ENCODE results near the gene KLHL22. TPM values are rescaled to one million over a fixed set of nuclear protein-coding genes. Genes with fewer than 3 reads are reported as not detected.

KLHL22 gene, protein sequence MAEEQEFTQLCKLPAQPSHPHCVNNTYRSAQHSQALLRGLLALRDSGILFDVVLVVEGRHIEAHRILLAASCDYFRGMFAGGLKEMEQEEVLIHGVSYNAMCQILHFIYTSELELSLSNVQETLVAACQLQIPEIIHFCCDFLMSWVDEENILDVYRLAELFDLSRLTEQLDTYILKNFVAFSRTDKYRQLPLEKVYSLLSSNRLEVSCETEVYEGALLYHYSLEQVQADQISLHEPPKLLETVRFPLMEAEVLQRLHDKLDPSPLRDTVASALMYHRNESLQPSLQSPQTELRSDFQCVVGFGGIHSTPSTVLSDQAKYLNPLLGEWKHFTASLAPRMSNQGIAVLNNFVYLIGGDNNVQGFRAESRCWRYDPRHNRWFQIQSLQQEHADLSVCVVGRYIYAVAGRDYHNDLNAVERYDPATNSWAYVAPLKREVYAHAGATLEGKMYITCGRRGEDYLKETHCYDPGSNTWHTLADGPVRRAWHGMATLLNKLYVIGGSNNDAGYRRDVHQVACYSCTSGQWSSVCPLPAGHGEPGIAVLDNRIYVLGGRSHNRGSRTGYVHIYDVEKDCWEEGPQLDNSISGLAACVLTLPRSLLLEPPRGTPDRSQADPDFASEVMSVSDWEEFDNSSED
- 23.1 and 29.9 TPM in 2 replicates for total RNA-seq

DNA sequence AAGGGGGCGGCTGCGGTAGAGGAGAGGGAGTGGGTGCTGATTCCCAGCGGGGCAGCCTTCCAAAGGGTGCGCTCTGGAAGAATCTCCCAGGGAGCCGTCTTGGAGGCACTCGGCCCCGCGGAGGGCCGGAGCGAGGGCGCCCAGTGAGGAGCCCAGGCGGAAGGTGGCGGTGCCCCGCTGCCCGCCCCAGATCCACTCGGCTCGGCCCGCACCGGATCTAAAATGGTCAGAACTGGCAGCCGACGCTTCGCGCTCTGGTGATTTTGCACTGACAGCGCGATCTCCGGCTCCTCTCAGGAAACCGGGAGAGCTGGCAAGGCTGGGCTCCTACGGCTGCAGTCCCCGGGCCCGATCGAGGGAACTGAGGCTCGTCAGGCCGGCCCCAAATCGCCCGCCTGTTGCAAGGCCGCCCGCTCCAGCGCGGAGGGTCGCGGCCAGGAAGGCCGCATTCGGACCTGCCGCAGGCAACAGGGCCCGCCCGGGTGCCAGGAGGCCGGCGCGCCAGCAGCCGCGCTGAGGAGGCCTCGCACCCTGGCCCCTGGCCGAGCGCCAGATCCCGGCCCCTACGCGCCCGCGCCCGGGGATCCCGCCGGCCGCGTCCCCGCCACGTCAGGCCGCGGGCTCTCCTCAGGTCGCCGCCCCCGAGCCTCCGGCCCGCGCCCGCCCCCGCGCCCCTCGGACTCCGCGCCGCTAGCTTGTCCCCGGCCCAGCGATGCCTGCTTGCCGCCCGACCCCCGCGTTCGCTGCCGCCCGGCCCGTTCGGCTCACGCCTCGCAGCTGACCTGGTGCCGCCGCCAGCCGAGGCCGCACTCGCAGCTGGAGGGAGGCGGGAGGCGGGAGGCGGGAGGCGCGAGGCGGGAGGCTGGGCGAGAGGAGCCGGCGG, at the start of gene KLHL22:
TSS of gene KLHL22 (minus strand) at position 818 of the 883 bp plus-strand sequence. CDS start 6,584 bp downstream, outside the sequence.

DNA sequence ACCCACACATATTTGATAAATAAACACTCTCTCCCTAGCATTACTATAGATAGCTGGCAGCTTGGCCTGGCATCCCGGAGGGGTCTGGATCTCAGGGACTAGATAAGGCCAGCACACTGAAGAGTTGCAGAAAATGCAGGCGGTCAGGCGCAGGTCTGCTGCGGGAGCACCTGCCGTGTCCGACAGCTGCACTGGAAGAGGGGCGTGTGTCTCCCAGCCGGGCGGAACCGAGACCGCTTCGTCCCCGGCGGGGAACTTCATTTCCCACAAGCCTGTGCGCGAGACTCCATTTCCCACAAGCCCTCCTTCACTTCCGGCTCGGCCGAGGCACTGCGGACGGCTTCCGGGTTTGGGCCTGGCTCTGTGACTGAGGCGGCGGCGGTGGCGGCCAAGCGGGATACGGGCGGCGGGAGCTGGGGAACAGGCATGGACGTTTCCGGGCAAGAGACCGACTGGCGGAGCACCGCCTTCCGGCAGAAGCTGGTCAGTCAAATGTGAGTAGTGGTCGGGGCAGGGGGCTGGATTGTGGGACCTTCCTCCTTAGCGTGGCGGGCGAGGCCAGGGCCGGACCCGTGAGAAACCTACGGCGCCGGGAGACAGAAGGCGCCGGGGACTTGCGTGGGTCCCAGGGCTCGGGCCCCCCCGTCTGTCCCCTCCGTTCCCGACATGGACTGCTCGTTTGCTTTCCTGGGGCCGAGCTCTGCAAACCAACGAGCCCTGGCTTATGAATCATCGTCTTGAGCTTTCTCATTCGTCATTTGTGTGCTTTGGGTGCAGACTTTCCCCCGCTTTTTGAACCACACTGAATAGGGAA, 11.9 kb upstream of the KLHL22 start, which contains the start of gene MED15:
TSS of gene MED15 (plus strand) at position 358 of the 814 bp plus-strand sequence. CDS start at position 427, 69 bp downstream.

DNA sequence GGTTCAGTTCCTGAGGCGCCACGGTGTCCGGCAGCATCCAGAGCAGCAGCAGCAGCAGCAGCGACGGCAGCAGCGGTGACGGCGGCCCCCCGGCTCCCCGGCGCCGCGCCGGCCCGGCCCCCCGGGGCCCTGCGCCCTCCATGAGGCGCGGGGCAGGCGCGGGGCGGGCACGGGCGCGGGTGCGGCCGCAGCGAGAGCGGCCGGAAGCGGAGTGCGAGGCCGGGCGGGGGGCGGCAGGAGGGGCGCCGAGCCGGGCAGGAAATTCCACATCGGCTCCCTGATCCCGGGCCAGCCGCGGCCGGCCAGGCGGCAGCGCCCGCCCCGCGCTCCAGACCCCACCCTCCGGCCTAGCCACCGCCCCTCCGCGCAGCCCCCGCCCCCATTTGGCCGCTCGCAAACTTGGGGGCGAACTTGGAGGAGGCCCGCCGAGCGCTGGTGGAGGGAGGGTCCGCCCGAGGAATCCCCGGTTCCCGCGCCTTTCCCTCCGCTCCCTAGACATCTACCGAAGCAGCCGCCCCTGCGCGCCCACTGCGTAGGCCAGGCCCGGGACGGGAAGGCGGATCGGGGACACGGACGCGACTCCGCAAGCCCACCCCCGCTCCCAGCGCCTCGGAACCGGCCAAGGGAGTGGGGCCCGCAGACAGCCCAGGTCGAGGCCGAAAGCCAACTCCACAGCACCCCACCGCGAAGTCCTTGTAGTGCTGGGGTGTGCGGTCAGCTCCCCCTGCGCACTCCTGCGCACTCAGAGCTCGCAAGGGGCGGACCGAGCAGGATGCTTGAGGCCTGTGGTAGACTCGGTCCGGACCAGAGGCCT, 57.8 kb downstream of the KLHL22 start, which contains the start of gene SCARF2:
TSS of gene SCARF2 (minus strand) at position 213 of the 814 bp plus-strand sequence. CDS start at position 142, 71 bp downstream.

DNA sequence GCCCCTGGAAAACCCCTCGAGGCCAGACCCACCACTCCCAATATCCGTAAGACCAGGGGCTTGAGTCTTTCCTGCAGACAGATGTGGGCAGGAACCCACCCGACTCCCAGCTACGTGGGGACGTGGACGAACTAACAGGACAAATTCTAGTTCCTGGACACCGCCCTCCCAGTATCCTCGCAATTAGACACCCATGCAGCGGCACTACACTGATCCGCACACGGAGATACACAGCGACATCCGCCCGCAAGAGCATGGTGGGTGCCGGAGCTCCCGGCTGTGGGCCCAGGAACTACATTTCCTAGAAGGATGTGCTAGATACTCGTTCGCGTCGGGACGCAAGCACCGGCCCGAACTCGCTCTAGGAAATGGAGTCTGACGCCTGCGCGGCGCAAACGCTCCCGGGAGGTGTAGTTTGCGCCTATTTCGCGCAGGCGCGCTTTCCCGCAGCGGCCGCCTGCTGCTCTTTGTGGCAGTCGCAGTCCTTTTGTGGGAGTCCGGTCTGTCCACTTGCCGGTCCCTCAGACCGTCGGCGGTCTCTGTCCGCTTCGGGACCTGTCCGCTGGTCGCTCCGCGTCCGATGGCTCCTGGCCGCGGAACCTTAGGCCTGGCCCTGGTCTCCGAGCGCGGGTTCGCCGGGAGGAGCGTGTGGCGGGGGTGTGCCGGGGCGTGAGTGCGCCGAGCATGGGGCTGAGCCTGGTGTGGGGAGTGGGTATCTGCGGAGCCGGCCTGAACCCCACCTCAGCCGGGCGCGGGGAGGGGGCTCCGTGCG, 101.7 kb downstream of the KLHL22 start, which contains the start of gene ZNF74:
TSS of gene ZNF74 (plus strand) at position 447 of the 772 bp plus-strand sequence. CDS start 478 bp downstream, outside the sequence.

Other genes with a start within 250 kb of the KLHL22 start
- gene RTN4R, start 227.5 kb downstream of the KLHL22 start, total RNA-seq: 1.2 and 2.6 TPM in 2 replicates
- gene DGCR6L, start 175.7 kb downstream of the KLHL22 start, total RNA-seq: 76.2 and 86.2 TPM in 2 replicates
- gene ZNF74, start 101.6 kb downstream of the KLHL22 start, total RNA-seq: 8.5 and 34.0 TPM in 2 replicates
- gene SCARF2, start 58.0 kb downstream of the KLHL22 start, total RNA-seq: 42.2 and 55.3 TPM in 2 replicates
- gene MED15, start 11.8 kb upstream of the KLHL22 start, total RNA-seq: 26.3 and 40.6 TPM in 2 replicates

Data from pericardium fibroblast (primary cell).